ENCODE data around the gene NDUFA8.

The NDUFA8 gene

GRCh38 chr9:122133984-122134535 lies 25.5 kb downstream of the NDUFA8 start:
- no peak for DNase-seq

GRCh38 chr9:122133263-122133983 lies 26.2 kb downstream of the NDUFA8 start:
- no peak for DNase-seq

- DNase-seq: no peak
Observed at GRCh38 chr9:122132539-122132938, 27.0 kb downstream of the NDUFA8 start.

- DNase-seq: no peak
Observed at GRCh38 chr9:122131401-122132001, 28.1 kb downstream of the NDUFA8 start.

GRCh38 chr9:122130837-122131236 lies 28.7 kb downstream of the NDUFA8 start:
- DNase-seq: no peak

DNA sequence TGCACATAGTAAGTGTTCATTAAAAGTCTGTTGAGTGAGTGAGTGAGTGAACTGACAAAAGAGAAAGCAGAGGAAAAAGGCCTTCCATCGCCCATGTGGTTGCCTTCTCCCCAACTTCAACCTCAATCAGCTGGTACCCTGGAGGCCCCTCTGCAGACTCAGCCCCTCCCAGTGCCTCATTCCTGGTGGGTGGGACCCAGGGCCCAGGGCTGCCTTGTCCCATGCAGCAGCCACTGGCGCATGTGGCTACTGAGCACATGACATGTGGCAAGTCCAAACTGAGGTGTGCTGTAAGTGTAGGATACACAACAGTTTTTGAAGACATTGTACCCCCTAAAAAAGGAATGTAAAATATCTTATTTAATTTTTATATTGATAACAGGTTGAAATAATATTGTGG lies 29.6 kb downstream of the NDUFA8 start:
- DNase-seq: no peak

DNA sequence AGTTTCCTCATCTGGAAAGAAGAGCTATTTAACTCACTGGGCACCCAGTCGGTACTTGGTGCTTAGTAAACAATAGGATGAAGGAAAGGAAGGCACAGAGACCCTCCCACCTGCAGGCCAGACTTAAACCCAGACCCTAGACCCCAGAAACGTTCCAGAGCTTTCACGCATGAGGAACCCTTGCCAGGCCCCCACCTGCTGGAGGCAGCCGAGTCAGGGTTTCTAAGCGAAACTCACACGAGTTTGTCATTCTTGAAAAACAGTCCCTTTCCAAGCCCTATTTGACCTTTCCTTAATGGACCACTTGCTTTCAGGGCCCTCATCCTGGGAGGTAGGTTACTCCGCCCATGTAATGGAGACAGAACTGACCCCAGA lies 30.6 kb downstream of the NDUFA8 start:
- no peak for DNase-seq

DNA sequence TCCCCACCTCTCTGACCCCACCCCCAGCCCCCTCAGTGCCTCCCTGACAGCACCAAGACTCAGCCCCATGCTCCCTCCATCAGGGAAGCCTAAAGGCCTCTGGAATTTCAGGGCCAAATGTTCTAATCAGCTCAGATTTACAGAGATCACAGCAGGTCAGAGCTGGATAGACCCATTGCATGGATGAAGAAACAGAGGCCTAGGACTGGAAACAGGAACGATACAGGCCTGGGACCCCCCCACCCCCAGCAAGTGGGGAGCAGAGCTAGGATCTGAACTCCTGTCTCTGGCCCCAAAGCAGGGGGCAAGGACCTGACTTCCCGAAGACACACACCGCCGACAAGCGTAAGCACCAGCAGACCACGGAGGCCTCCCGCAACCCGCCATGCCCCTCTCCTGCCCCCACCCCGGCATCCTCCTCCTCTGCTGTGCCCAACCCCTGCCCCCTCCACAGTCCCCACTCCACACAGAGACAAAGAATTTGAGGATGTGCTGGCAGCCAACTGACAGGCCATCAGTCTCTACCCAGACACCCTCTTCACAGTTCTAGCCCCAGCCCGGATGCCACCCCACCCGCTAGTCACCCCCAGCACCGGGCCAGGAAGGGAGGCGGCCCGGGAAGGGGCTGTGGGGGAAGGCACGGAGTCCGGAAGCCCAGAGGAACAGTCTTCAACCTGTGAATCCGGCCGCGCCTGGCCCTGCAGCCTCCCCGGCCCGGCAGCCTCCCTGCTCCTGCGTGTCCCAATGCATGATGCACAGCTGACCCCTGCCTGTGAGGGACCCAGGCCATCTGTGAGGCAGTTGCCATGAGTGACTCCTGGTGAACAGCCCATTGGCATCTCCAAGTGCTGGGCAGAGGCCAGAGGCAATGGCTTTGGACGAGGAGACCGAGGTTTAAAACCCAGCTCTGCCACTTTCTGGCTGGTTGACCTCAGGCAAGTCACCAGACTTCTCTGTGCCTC lies 31.3 kb downstream of the NDUFA8 start:
- no peak for DNase-seq

DNA sequence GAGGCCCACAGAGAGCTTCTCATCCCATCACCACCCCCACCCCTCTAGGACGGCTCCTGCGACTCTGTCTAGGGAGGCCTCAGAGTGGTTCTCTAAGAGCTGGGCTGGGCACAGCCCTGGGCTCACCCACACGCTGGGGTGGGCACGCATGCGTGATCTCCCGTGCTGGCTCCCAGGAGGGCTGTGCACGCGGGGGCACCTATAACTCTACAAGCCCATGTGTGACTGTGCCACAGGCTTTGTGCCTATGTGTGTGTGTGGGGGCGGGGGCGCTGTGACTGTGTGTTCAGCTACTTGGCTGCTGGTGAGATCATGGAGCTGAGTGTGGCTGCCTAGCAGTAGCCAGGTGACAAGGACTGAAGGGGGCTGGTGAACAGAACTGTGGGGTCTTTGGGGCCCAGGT lies 32.2 kb downstream of the NDUFA8 start:
- DNase-seq: no peak

- DNase-seq: no peak
Observed at GRCh38 chr9:122126331-122127261, 33.0 kb downstream of the NDUFA8 start.

DNA sequence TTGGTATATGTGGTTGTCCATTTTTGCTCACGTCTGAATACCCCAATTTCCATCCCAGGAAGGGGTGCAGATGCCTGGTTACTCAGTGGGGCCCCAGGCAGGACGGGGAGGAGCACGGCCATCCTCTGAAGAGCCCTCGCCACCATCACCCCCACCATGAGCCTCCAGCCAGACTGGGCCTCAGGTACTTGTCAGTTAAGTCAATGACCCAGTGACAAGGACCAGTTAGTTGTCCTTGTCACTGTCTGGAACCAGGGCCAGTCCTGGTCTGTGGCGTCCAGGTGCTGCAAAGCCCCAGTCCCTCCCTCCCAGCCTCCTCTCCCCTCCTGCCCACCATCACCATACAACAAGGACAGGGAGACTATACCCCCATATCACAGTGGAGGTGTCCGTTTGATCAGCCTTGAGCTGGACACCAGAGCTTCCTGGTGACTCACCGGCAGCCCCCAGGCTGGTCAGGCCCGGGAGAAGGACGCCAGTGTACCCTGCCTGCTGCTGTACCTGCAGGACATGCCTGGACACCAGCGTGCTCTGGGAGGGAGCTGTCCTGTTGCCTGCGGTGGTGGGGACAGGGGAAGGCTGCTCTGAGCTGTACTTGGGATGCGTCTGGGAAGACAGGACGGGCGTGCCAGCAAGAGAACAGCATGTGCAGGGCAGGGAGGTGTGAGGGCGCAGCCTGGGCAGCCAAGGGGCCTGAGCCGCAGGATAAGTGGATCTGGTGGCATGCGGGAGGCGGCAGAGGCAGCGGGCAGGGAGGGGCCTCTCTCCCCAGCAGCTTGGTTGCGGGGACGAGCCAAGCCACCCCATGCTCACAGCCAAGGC lies 33.9 kb downstream of the NDUFA8 start:
- DNase-seq: no peak

DNA sequence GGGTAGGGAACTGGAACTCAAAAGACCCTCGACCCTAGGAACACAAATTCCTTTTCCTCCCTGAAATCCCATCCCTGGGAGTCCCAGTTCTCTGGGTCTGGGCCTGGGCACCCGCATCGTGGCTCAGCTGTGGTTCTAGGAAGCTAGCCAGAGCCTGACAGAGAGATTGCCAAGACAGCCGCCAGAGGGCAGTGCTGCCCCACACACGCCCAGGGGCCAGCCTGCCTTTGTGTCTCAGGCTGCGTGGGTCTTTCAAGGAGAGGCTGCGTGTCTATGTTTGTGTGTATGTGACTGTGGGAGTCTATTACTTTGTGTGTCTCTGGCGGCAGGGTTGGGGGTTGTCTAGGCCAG lies 34.4 kb downstream of the NDUFA8 start:
- peak; percentile 50 for DNase-seq

DNA sequence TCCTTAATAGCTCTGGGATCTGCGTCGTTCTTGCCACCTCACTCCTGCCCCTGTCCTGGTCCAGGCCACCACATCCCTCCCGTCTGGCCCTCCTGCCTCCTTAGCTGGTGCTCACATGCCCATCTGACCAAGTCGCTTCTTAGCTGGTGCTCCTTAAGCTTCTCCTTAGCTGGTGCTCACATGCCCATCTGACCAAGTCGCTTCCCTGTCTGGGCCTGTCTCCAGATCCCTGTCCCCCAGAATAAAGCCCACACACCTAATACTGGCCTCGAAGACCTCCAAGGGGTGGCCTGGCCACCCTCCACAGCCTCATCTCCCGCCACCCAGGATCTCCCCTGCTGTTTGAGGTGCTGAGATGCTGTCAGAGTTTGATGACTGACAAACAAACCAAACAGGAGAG lies 35.1 kb downstream of the NDUFA8 start:
- no peak for DNase-seq

- no peak for DNase-seq
Observed at GRCh38 chr9:122124048-122124447, 35.5 kb downstream of the NDUFA8 start.

GRCh38 chr9:122122903-122123632 lies 36.5 kb downstream of the NDUFA8 start:
- DNase-seq: peak; percentile 29

DNA sequence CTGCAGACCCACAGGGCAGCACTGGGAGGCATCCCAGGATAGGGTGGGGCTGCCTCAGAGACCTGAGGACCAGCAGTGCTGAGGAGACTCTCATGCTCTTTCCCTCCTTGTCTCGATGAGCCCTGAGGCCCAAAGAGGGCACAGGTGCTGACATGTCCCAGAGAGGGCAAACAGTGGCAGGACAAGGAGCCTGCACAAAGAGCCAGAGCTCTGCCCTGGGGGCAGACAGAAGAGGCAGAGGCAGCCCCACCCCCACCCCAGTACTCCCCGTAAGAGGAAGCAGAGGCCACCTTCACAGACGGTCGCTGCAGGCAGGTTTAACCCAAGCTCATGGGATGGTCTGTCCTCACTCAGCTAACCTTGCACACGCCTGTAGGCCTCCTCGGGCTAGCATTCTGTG lies 37.1 kb downstream of the NDUFA8 start:
- no peak for DNase-seq

GRCh38 chr9:122121931-122122330 lies 37.6 kb downstream of the NDUFA8 start:
- no peak for DNase-seq

- DNase-seq: no peak
Observed at GRCh38 chr9:122121391-122121790, 38.2 kb downstream of the NDUFA8 start.

DNA sequence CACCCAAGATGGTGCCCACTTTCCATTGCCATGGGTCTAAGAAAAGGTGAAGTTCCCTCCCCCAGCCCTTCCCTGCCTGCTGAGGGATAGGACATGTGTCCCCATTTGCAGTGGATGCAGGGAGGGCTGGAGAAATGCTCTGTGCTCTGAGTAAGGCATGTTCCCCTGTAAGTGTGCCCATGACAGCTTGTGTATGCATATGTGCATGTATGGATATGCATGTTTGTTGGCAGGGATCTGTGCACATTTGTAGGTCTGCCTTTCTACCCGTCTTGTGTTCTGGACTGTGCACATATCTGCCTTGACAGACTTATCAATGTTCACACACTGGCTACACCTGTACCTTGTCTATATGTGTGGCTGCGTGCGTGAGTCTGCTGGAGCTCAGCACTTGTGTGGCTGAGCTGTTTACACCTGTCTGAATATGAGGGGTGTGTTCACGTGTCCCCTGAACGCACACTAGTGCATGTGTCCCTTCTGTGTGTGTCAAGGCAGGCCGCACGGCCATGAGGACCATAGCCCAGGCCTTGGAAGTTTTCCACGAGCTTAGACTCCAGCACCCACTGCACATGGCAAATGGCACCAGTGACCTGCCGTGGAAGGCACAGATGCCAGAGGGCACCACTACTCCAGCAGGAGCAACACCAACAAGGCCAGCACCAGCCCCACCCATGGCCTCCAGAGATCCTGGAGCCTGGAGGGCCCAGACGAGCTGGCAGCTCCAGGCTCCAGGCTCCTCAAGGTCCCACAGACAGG lies 39.1 kb downstream of the NDUFA8 start:
- no peak for DNase-seq

DNA sequence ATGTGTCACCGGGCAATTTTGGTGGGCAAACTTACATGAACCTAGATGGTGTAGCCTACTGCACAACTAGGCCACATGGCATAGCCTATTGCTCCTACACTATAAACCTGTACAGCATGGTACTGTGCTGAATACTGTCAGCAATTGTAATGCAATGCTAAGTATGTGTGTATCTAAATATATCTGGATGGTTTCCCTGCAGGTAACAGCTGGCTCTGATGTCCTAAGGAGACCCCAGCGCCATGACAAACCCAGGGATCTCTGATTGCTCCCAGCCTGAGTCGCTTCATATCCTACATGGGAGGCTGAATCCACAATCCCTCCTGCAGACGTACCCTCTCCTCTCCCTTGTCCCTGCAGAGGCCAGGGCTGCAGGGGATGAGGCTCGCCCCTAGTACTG lies 39.9 kb downstream of the NDUFA8 start:
- no peak for DNase-seq
